NCI-H446 (cell line): ENCODE measurements around the gene CEL.

ENCODE experiments used
- DNase-seq, 2 experiments: peaks; one replicate each; lab custom pipeline; 2025; lab: John Stamatoyannopoulos, UW

The CEL gene

DNA sequence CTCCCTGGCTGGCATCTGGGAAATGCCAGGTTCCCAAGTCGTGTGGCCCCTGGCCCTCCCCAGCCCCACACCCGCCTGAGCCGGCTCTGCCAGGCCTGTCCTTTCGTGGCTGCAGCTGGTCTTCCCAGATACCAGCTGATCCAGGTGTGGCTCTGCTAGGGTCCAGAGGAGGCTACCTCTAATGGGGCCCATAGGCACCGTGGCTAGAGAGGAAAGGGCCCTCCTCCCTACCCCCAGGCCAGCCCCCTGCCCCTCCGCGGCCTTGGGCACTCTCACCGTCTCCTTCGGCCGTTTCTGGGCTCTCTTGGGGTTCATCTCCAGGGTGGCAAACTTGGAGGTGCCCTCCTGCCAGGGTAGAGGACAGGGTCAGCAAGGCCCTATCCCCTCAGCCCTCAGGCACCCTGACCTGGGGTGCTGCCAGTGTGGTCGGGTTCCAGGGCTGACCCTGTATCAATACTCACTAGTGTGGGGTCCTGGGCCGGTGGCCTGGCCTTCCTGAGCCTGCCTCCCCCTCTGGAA is 42.3 kb downstream of the CEL start:
- DNase-seq, result no peak

DNA sequence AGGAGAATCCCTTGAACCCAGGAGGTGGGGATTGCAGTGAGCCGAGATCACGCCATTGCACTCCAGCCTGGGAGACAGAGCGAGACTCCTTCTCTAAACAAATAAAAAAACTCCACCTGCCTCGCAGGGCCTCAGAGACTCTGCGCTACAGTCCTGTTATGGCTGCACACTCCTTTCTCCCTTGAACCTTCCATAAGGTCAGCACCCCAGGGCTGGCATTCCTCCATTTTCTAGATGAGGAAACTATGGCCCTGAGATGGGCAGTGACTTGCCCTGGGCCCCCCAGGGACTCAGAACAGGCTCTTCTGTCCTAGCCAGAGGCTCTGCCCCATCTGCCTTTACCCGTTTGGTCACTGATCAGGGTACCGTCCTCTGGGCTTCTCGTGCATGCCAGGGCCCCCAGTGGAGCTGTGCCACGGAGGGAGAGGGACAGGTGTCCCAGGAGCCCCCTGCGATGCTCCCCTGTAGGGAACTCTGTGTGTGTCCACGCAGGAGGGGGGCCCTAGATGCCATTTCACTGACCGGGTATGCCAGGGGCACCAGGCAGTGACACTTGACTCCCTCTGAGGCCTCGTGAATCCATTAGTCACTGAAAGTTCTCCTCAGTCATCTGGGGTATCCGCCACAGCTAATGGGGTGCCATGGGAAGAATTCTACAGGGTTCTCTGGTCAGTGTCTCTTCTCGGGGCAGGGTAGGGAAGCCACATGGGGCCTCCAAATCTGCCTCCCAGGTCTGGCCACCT is 43.1 kb downstream of the CEL start:
- no peak for DNase-seq

- DNase-seq, result no peak
Observed at GRCh38 chr9:133105461-133105770, 43.6 kb downstream of the CEL start.

DNA sequence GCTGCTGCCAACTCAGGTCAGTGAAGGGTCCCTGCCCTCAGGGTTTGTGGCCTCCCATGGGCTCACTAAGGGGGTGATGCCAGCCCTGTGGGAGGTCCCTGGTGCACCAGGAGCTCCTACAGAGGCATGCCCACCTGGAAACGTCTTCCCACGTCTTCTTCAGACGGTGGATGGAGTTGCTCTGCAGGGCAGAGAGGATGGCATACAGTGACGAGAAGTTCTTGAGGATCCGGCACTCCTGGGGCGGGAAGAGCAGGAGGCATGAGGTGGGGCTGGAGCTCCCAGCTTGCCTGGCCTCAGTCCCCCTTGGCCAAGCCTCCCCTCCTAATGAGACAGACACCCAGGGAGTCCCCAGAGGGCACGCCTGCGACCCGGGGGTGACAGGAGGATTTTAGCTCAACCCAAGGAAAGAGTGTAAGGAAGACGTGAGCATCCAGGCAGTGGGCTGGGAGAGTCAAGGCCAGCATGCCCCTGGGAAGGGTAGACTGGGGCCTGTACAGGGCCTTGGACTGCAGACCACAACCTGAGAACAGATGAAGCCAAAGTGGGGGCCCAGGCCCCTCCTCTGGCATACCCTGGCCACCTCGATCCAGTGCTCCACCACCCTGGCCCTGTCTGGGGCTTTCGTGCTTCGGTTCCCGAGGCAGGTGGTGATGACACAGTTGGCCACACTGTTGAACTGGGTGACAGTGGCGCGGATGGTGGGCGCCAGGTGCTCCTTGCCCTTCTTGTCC is 44.9 kb downstream of the CEL start:
- no peak for DNase-seq

DNA sequence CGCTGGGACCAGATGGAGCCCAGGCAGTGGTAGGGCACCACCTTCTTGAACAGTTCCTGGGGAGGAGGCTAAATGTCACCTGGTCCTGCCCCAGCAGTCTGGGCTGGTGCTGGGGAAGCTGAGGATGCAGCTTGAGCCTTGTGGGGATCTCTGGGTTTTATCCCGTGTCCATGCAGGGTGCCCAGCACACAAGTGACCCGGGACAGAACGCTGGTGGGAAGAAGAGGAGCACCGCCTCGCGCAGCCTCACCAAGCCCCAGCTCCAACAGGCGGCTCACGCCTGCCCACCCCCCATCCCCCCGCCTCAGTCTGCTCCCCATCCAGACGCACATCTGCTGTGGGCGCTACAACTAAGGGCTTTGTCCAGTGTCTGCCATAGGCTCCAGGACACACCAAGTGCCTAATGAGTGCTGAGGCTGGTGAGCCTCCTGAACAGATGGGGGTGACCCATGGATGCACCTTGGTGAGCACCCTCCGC is 45.5 kb downstream of the CEL start:
- no peak for DNase-seq

DNA sequence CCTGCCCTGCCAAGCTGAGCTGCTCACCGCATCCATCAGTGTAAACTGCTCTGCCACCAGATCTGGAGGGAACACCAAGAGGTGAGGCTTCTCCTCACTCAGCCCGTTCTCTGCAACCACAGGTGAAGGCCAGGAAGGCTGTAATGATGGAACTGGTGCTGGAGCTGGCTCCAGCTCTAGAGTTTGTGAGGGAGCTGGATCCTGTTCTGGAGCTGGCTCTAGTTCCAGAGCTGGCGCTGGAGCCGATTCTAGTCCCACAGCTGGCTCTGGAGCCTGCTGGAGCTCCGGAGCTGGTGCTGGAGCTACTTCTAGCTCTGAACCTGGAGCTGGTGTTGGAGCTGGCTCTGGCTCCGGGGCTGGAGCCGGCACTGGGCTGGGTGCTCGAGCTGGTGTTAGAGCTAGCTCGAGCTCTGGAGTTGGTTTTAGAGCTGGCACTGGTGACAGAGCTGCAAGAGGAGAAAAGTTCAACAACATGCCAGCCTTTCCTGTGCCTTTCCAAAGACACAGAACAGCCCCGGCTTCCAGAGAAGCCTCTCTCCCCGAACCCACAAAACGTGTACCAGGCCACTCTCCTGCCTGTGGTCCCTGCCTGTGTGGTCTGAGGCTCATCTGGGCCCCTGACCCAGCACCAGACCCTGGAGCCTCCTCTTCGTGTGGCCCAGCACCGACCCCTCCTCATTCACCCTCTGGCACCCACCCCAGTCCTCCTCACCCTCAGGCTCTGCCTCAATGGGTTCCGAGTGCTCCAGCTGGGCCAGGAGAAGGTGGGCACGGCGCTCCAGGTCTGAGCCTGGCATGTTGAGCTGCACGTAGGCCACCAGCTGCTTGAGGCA is 46.4 kb downstream of the CEL start:
- no peak for DNase-seq

GRCh38 chr9:133108794-133109641 is 47.2 kb downstream of the CEL start:
- DNase-seq, result no peak

- DNase-seq, result no peak
Observed at GRCh38 chr9:133109931-133110650, 48.3 kb downstream of the CEL start.

DNA sequence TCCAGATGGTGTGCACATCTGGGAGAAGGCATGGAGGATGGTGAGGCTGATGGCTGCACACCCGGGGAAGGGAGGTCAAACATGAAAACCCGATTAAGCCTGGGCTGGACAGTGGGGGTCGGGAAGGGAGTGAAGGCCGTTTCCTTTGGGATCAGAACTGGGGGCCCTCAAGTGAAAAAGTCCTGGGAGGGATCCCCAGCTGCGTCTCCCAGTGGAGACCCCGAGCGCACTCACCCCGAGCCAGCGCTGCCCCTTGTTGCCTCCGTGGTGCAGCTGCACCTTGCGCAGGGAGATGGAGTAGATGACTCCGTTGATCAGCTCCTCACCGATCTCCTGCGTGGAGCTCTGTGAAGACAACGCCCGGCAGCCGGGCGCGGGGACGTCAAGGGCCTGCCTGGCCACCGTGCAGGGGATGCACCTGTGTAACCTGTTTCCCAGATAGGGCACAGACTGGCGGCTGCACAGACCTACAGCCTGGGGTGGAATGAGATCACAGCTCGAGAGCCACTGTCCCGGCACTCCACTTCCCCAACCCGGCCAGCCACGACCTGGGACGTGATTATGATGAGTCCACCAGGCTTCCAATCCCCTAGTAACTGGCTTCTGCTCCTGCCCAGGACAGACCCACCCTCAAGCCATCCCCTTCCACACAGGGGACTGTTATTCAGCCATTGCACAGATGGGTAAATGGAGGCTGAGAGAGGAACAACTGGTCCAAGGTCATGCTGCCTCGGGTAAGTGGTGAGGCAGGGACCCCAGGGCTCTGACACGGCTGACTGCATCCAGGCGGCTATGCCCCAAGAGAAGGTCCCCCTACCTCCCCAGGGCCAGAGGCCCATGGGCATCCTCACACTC is 50.3 kb downstream of the CEL start:
- DNase-seq, result no peak

DNA sequence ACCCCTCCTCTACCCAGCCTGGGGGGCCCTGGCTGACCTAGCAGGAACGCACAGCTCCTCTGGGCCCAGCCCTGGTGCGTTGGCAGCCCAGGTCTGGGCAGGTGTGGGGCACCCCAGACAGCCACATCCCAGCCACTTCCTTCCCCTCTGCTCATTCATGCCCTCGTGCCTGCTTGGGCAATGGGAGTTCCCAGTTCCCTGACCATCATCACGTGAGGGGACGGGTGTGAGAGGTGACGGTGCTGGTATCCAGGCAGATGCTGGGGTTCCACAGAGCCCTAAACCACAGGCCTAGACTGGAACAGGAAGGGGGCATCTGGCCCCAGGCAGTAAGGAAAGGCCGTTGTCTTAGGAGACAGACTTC is 50.9 kb downstream of the CEL start:
- no peak for DNase-seq

DNA sequence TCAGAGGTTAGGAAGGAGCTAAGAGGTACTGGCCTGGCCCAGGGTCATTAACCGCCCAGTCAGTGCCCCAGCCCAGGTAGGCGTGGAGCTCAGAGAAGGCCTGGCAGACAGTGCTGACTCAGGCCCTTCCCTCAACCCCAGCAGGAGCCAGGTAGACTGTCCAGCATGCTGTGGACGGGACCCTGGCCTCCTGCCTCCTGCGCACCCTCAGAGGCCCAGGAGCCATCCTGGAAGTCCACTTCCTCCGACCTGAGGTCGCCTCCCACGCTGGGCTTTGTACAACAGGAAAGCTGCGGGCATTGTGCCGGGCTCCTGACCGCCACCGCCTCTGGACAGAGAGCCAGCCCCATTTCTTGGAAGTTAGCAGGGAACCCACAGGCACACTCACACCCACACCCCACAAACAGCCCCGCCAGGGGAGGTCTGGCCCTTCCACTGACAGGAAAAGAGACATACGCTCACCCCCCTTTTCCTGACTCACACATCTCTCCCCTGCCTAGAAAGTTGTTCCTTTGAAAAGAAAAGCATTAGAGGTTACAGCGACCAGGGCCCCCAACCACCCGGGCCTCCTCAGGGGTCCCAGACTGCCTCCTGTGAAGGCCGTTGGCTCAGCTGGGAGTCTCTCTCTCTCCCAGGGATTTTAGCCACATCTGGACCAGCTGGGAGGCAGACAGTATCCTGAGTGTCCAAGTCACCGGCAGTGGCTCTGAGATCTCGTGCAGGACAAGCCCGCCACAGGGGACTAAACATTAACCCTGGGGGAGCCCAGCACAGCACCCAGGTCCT is 51.6 kb downstream of the CEL start:
- no peak for DNase-seq

- no peak for DNase-seq
Observed at GRCh38 chr9:133113949-133114885, 52.4 kb downstream of the CEL start.

DNA sequence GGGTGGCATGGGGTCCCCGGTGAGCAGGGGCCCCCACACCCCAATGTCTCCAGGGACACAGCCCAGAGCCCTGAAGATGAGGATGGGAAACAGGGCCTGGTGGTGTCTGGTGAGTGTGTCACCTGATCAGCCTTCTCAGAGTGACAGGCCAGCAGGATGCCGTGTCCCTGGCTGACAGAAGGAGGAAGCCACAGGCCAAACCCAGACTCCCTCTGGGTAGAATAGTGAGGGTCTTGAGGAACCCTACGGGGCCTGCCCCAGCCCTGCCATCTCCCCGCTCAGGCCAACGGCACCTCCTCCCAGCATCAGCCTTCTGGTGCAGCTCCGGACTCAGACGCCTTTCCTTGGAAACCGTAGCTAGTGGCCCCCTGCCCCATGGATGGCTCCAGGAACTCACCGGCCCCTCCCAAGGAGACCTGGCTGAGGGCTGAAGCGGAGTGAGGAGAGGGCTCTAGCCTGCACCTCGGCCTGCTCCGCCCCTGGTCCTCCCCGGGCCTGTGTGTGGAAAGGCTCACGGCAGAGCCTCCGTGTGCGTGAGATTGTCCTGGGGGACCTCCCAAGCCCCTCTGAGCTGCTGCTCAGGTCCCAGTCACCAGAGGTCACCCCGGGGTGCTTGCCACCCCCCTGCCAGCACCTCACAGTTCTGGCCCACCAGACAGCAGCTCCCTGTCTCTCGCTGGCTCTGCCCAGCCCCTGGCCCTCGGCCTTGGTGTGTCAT is 53.3 kb downstream of the CEL start:
- no peak for DNase-seq

DNA sequence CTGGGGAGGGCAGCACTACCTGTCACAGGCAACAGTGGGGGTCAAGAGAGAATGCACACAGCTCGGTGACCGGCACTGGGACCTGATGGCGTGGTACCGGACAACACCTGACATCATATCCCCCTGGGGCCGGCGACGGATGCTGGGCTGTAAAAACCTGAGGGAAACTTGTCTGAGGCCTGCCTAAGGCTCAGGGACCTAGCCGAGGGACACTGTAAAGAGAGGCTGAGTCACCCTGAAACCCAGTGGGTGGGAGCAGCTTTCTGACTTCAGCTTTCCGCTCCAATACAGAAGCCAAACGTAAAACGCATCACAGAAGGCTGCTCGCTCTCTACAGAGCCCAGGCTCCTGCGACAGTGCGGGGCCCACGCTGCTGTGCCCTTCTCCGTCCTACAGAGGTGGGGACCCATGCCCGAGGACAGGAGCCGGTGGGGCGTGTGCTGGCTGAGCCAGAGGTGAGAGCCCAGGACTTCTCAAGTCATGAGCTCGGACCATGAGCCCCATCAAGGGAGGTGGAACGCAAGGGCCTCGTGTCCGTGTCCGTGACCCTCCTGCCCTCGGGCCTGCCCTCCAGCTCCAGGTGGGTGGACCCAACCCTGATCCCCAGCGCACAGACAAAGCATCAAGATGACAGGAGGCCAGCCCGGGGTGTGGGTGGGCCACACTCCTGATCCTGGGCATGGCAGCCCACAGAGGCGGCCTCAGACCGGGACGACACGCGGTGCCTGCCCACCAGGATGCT is 54.0 kb downstream of the CEL start:
- no peak for DNase-seq

- peak in 1 of 2 experiments; percentile 11 for DNase-seq
Observed at GRCh38 chr9:133116346-133117231, 54.8 kb downstream of the CEL start.
